Measurements from ENCODE around the gene MYLK3.

MYLK3 gene

GRCh38 chr16:46757339-46758050 lies 9.4 kb upstream of the MYLK3 start:
- no peak for DNase-seq

- no peak for DNase-seq
Observed at GRCh38 chr16:46756772-46757171, 8.6 kb upstream of the MYLK3 start.

GRCh38 chr16:46753015-46753414 lies 4.9 kb upstream of the MYLK3 start:
- DNase-seq = no peak

GRCh38 chr16:46751381-46751780 lies 3.2 kb upstream of the MYLK3 start:
- DNase-seq = no peak

- DNase-seq = no peak
Observed at GRCh38 chr16:46748775-46749705, 896 bp upstream of the MYLK3 start.

- no peak for DNase-seq
Observed at GRCh38 chr16:46746821-46747776, 1.0 kb downstream of the MYLK3 start.

GRCh38 chr16:46745617-46746016 lies 2.5 kb downstream of the MYLK3 start:
- DNase-seq = no peak

- no peak for DNase-seq
Observed at GRCh38 chr16:46743232-46743719, 4.9 kb downstream of the MYLK3 start.

GRCh38 chr16:46739934-46740333 lies 8.2 kb downstream of the MYLK3 start:
- DNase-seq = no peak

GRCh38 chr16:46737621-46738214 lies 10.4 kb downstream of the MYLK3 start:
- no peak for DNase-seq

GRCh38 chr16:46736695-46737094 lies 11.4 kb downstream of the MYLK3 start:
- no peak for DNase-seq

GRCh38 chr16:46733319-46733830 lies 14.8 kb downstream of the MYLK3 start:
- DNase-seq = no peak

- DNase-seq = no peak
Observed at GRCh38 chr16:46732561-46732960, 15.6 kb downstream of the MYLK3 start.

GRCh38 chr16:46731691-46732555 lies 16.2 kb downstream of the MYLK3 start:
- DNase-seq = no peak

- no peak for DNase-seq
Observed at GRCh38 chr16:46730801-46731690, 17.1 kb downstream of the MYLK3 start.

- no peak for DNase-seq
Observed at GRCh38 chr16:46730126-46730525, 18.0 kb downstream of the MYLK3 start.

GRCh38 chr16:46729326-46729995 lies 18.7 kb downstream of the MYLK3 start:
- no peak for DNase-seq

GRCh38 chr16:46728806-46729205 lies 19.3 kb downstream of the MYLK3 start:
- DNase-seq = no peak

GRCh38 chr16:46727630-46728029 lies 20.5 kb downstream of the MYLK3 start:
- DNase-seq = no peak

All from kidney glomerular epithelial cell (primary cell).